A549 treated with AZD2906 at 1 μM for 4 hours (cell line): Measurements from ENCODE around the gene EFHC1. TPM values are rescaled to one million over a fixed set of nuclear protein-coding genes. Genes with fewer than 3 reads are reported as not detected.

Experiments
- total RNA-seq: library from RNA; stranded (reverse); fragments of 200-300 nt; extraction: Qiagen RNA extraction; gene quantifications from 5 replicates; pipeline ENCODE4 v1.2.3, GENCODE V29; 2022

EFHC1 gene, protein sequence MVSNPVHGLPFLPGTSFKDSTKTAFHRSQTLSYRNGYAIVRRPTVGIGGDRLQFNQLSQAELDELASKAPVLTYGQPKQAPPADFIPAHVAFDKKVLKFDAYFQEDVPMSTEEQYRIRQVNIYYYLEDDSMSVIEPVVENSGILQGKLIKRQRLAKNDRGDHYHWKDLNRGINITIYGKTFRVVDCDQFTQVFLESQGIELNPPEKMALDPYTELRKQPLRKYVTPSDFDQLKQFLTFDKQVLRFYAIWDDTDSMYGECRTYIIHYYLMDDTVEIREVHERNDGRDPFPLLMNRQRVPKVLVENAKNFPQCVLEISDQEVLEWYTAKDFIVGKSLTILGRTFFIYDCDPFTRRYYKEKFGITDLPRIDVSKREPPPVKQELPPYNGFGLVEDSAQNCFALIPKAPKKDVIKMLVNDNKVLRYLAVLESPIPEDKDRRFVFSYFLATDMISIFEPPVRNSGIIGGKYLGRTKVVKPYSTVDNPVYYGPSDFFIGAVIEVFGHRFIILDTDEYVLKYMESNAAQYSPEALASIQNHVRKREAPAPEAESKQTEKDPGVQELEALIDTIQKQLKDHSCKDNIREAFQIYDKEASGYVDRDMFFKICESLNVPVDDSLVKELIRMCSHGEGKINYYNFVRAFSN
- total RNA-seq, result 10.0 to 12.1 TPM (median 11.8 TPM) in 5 replicates

DNA sequence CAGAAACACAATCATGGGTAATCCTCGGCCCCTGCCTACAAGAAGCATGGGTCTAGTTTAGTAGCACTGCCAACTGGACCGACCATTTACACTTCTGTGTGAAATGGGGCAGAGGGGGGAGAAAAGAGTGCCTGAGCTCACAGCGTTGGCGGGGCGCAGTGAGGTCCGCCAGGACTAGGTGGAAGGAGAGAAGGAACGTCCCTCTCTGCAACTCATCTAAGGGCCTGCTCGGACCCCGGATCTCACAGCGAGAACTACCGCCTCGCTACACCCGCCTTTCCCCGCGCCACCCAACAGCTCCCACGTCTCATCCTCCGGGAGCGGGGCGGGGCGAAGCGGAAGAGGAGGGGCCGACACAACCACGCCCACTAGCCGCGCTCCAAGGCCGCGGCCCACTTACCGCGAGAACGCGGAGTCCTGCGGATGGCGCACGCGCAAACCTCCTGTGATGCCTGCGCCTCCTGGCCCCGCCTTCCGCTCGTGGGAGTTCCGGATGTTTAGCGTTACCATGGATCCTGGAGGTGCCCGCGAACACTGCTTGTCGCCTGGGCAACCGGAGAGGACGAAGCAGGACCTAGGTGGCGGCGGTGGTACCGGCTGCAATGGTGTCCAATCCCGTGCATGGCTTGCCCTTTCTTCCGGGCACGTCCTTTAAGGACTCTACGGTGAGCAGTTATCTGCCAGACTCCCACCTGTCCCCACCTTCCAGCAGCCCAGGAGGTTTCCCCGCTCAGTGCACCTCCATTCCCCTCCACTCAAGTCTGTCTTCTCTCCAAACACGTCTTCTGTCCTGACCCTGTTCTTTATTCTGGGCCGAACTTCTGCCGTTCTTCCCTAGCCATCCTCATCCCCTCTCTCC, at the start of gene EFHC1:
EFHC1 (plus strand) TSS at position 534 of the 859 bp plus-strand sequence; CDS start at position 603, 69 bp downstream.

Other genes with a start within 250 kb of the EFHC1 start
- gene IL17A, start 234.0 kb upstream of the EFHC1 start, total RNA-seq, result not detected in 5 replicates
- not detected in 5 replicates for gene IL17F, start 175.8 kb upstream of the EFHC1 start, total RNA-seq
- 71.3 to 86.5 TPM (median 75.7 TPM) in 5 replicates for gene MCM3, start 135.6 kb upstream of the EFHC1 start, total RNA-seq
- gene PAQR8, start 58.2 kb upstream of the EFHC1 start, total RNA-seq, result 1.1 to 1.4 TPM (median 1.3 TPM) in 5 replicates
- 31.7 to 38.6 TPM (median 36.5 TPM) in 5 replicates for gene TRAM2, start 156.7 kb downstream of the EFHC1 start, total RNA-seq